Anterior cingulate cortex (tissue), 58 donors: Measurements from ENCODE around the gene CEP112.

Source experiments
- DNase-seq, 58 donors: peaks; one replicate each; lab custom pipeline; 2025; lab: John Stamatoyannopoulos, UW

CEP112 gene

DNA sequence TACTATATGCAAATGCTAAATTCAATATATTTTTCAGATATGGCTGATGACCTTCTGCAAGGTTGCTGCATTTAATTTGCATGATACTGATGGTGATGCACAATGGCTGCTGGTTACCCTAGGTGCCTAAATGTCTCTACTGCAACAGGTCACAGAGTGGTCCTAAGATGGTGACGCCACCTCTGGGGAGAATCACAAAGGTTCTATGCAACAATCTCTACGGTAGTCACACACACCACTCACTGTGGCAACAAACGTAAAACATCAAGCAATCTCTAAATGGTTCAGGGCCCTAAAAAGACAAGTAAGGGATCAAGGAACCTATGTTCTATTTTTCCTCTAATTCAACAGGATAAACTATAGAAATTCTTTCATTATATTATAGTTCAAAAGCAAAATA, 293.3 kb downstream of the CEP112 start:
- no peak for DNase-seq

DNA sequence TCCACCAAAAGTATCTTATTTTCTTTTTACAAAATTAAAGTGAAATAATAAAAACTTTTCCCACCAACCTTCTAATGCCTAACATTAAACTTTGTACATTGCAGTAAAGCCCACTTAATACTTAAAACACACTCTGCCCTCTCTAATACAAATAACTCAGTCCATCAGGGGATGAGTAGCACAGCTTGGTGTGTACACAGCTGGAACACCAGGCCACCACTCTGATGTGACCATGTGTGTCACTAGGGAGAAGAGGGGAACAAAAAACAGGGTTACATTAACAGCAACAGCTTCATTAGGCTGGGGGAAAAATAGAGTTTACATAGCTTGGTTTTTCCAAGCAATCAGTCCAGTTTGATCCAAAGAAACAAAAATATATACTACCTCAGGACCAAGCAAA, 295.0 kb downstream of the CEP112 start:
- no peak for DNase-seq

DNA sequence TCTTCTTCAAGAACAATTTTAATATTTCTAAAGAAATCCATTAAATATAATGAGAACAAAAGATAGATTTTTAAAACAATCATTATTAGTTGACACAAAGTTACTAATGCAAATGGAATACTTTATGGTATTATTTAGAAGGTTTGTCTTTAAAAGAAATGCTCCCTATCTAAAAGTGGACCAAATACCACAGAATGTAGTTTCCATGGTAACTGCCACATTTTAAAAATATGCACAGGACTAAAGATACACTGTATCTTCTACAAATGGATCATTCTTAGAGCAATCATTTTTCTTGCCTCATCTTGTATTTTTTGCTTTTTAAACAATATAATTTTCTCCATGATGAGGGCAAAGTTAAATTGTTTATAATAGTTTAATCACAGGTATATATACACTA, 296.0 kb downstream of the CEP112 start:
- DNase-seq = no peak

DNA sequence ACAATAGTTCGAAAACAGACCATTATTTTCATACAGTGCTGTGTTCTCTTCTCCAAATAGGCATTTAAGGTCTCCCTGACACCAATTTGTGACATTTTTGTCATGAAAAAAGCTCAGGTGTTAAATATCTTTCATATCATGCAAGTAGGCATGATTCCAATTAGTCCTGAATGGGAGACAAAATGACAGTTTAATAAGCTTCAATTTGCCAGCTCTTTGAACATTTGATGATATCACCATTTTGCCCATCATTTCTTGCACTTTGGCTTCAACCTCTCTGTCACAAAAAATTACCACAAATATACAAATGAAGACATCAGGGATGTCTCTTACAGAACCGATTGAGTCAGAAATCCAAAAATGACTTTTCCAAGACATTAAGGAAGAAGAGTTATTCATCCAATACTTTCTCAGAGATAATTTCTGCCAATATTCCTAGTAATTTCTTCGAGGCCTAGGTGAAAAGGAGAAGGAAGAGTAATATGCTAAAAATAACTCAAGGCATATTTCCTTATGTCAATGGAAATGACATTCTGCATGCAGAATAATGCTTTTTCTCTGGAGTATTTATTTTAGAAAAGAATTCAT, 298.1 kb downstream of the CEP112 start:
- DNase-seq = no peak

DNA sequence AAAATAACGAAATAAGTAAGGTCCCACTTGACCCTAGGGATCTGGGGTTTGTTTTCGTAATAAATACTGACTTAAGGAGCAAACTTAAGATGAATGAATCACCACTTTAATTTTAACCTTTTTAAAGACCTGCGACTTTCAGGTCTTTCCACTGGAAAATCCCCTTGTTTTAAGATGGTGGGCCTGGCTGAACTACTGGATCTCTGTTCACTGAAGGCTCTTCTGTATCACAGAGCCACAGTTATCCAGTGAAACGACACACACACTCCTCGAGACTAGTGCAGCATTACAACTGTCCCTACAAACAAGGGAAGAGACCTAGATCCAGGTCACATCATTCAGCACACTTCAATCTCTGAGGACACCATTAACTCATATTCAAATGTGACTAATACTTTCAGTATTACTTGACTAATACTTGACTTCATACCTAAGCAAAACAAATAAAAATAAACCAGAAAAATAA, 299.0 kb downstream of the CEP112 start:
- no peak for DNase-seq

GRCh38 chr17:65891231-65891735, 300.6 kb downstream of the CEP112 start:
- DNase-seq = peak in 9 of 58 donors; percentile 3 to 50 (median 24)

- DNase-seq = no peak
These were observed 303.3 kb downstream of the CEP112 start for GRCh38 chr17:65888649-65889048.

GRCh38 chr17:65886315-65887245, 305.4 kb downstream of the CEP112 start:
- DNase-seq = no peak

GRCh38 chr17:65885541-65886312, 306.2 kb downstream of the CEP112 start:
- DNase-seq = no peak

DNA sequence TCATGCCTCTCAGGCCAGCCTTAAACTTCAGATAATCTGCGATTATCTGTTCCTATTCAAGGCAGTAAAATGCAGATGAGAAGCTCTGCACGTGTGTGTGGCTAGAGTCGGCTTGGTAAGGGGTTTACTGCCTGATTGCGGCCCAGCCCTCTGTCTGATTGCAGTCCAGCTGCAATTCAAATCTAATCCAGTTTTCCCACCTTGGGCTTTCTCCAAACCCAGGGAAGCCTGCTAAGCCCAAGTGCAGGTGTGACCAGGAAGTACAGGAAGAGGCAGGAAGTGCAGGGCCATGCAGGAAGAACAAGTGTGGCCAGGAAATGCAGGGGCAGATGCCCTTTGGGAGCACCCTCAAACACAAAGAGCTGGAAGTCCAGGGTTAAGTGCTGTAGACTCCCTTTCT, 314.9 kb downstream of the CEP112 start:
- no peak for DNase-seq

- DNase-seq = no peak
These were observed 323.1 kb downstream of the CEP112 start for GRCh38 chr17:65868881-65869280.

GRCh38 chr17:65867014-65867413, 324.9 kb downstream of the CEP112 start:
- DNase-seq = no peak

- DNase-seq = no peak
These were observed 326.1 kb downstream of the CEP112 start for GRCh38 chr17:65865715-65866425.

GRCh38 chr17:65864394-65864793, 327.5 kb downstream of the CEP112 start:
- no peak for DNase-seq

- DNase-seq = no peak
These were observed 334.2 kb downstream of the CEP112 start for GRCh38 chr17:65857718-65858117.

- DNase-seq = no peak
These were observed 335.1 kb downstream of the CEP112 start for GRCh38 chr17:65856865-65857264.

GRCh38 chr17:65855675-65856074, 336.3 kb downstream of the CEP112 start:
- DNase-seq = no peak

- DNase-seq = no peak
These were observed 336.7 kb downstream of the CEP112 start for GRCh38 chr17:65855245-65855644.

DNA sequence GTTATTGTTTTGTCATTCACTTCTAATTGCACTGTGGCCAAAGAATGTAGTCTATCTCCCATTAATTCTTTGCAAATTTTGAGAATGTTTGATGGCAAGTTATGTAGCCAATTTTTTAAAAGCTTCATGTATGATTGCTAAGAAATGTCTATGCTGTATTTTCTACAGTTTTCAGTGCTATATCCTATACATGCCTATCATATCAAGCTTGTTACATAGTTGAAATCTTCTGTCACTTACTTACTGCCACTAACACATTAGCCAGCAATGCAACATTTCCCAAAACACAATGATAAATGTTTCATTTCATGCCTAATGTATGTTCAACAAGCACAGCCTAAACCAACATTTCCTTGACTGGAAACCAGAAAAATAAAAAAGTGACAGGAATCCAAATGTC, 338.1 kb downstream of the CEP112 start:
- DNase-seq = no peak

GRCh38 chr17:65852911-65853310, 339.0 kb downstream of the CEP112 start:
- DNase-seq = no peak
